Liver (tissue), 3 donors: ENCODE results near the gene STK4.

Source experiments
- EGR1 ChIP-seq, 2 donors: IDR thresholded peaks; 2 replicates each; pipeline ENCODE4 v1.6.1; 2016 to 2018; ENCODE audit warnings: antibody characterized with exemption in 2 of 2, low read depth in 2 of 2
- FOXA1 ChIP-seq: IDR thresholded peaks from 2 replicates; pipeline ENCODE4 v1.6.1; 2016; ENCODE audit warnings: antibody characterized with exemption
- FOXA2 ChIP-seq: IDR thresholded peaks from 2 replicates; pipeline ENCODE4 v1.6.1; 2016; ENCODE audit warnings: antibody characterized with exemption
- GABPA ChIP-seq, 2 donors: IDR thresholded peaks in 1 of 2; conservative IDR thresholded peaks in 1 of 2; 2 replicates each; pipeline ENCODE4 v1.6.1; 2016; ENCODE audit warnings: antibody characterized with exemption in 2 of 2, mild to moderate bottlenecking in 1 of 2, moderate library complexity in 1 of 2
- HNF4A ChIP-seq, 2 donors: conservative IDR thresholded peaks; 2 replicates each; pipeline ENCODE4 v1.6.1; 2016; ENCODE audit warnings: antibody characterized with exemption in 2 of 2, mild to moderate bottlenecking in 2 of 2
- JUND ChIP-seq, 2 donors: IDR thresholded peaks; 2 replicates each; pipeline ENCODE4 v1.6.1; 2016; ENCODE audit warnings: antibody characterized with exemption in 2 of 2
- RAD21 ChIP-seq, 2 donors: IDR thresholded peaks; 2 replicates each; pipeline ENCODE4 v1.6.1; 2016; ENCODE audit warnings: antibody characterized with exemption in 2 of 2, mild to moderate bottlenecking in 2 of 2
- SP1 ChIP-seq: IDR thresholded peaks from 2 replicates; pipeline ENCODE4 v1.6.1; 2018; ENCODE audit warnings: antibody characterized with exemption, mild to moderate bottlenecking
- TAF1 ChIP-seq: conservative IDR thresholded peaks from 2 replicates; pipeline ENCODE4 v1.6.1; 2016; ENCODE audit warnings: antibody characterized with exemption, mild to moderate bottlenecking
- TF ChIP-seq, protein P1 (sequence below): fragments of 150-350 bp; IDR thresholded peaks from 2 replicates; pipeline ENCODE4 v1.5.1; 2017; ENCODE audit warnings: improper control_type of control experiment, low read depth, low read length; ENCODE audit not compliant: missing input control
- TF ChIP-seq, protein P2 (sequence below): IDR thresholded peaks from 2 replicates; pipeline ENCODE4 v1.6.1; 2016; ENCODE audit warnings: antibody characterized with exemption
- TF ChIP-seq, protein P3 (sequence below): IDR thresholded peaks from 2 replicates; pipeline ENCODE4 v1.6.1; 2016; ENCODE audit warnings: antibody characterized with exemption
- TF ChIP-seq, protein P4 (sequence below): IDR thresholded peaks from 2 replicates; pipeline ENCODE4 v1.6.1; 2016; ENCODE audit warnings: antibody characterized with exemption, mild to moderate bottlenecking
- TF ChIP-seq, protein P5 (sequence below): IDR thresholded peaks from 2 replicates; pipeline ENCODE4 v1.6.1; 2016; ENCODE audit warnings: antibody characterized with exemption
- donor health status: healthy.
- donor health status: healthy.

DNA sequence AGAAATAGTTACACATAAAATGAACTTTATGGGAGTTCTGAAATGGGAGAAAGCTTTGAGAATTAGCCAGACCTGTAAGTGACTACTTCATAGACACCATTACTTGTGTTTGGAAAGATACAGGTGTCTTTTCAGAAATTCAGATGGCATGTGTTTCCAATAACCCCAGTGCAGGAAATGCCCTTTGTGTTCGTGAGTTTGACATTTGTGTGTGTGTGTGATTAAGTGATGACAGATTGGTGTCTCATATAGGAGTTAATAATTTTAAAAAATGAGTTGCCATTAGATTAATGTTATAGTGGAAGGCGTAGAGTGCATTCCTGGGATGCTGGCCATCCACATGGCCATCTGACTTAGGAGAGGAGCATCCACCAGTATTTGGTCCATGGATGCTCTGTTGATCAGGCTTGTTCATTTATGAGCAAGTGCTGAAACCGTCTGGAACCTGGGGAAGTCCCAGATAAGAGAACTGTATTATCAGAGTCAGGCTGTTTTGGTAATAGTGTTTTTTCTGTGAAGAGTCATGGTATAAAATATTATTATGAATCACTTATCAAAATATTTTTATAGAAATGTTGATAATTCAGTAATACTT lies 3.1 kb downstream of the STK4 start:
- TF ChIP-seq, protein P1, sequence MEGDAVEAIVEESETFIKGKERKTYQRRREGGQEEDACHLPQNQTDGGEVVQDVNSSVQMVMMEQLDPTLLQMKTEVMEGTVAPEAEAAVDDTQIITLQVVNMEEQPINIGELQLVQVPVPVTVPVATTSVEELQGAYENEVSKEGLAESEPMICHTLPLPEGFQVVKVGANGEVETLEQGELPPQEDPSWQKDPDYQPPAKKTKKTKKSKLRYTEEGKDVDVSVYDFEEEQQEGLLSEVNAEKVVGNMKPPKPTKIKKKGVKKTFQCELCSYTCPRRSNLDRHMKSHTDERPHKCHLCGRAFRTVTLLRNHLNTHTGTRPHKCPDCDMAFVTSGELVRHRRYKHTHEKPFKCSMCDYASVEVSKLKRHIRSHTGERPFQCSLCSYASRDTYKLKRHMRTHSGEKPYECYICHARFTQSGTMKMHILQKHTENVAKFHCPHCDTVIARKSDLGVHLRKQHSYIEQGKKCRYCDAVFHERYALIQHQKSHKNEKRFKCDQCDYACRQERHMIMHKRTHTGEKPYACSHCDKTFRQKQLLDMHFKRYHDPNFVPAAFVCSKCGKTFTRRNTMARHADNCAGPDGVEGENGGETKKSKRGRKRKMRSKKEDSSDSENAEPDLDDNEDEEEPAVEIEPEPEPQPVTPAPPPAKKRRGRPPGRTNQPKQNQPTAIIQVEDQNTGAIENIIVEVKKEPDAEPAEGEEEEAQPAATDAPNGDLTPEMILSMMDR = no peak
- TF ChIP-seq, protein P2, sequence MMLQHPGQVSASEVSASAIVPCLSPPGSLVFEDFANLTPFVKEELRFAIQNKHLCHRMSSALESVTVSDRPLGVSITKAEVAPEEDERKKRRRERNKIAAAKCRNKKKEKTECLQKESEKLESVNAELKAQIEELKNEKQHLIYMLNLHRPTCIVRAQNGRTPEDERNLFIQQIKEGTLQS = no peak
- TF ChIP-seq GABPA (IDR thresholded peaks at IDR 0.05 in 1 of 2, conservative IDR thresholded peaks at IDR 0.05 in 1 of 2) (no peak), FOXA2 (no peak), FOXA1 (no peak), RAD21 (IDR thresholded peaks at IDR 0.05) (no peak), SP1 (no peak), TAF1 (no peak), HNF4A (conservative IDR thresholded peaks at IDR 0.05) (no peak), EGR1 (IDR thresholded peaks at IDR 0.05; ENCODE audit: low read depth in 2 of 2) (no peak), JUND (IDR thresholded peaks at IDR 0.05) (no peak)
- TF ChIP-seq, protein P3, sequence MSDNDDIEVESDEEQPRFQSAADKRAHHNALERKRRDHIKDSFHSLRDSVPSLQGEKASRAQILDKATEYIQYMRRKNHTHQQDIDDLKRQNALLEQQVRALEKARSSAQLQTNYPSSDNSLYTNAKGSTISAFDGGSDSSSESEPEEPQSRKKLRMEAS = no peak
- TF ChIP-seq, protein P4, sequence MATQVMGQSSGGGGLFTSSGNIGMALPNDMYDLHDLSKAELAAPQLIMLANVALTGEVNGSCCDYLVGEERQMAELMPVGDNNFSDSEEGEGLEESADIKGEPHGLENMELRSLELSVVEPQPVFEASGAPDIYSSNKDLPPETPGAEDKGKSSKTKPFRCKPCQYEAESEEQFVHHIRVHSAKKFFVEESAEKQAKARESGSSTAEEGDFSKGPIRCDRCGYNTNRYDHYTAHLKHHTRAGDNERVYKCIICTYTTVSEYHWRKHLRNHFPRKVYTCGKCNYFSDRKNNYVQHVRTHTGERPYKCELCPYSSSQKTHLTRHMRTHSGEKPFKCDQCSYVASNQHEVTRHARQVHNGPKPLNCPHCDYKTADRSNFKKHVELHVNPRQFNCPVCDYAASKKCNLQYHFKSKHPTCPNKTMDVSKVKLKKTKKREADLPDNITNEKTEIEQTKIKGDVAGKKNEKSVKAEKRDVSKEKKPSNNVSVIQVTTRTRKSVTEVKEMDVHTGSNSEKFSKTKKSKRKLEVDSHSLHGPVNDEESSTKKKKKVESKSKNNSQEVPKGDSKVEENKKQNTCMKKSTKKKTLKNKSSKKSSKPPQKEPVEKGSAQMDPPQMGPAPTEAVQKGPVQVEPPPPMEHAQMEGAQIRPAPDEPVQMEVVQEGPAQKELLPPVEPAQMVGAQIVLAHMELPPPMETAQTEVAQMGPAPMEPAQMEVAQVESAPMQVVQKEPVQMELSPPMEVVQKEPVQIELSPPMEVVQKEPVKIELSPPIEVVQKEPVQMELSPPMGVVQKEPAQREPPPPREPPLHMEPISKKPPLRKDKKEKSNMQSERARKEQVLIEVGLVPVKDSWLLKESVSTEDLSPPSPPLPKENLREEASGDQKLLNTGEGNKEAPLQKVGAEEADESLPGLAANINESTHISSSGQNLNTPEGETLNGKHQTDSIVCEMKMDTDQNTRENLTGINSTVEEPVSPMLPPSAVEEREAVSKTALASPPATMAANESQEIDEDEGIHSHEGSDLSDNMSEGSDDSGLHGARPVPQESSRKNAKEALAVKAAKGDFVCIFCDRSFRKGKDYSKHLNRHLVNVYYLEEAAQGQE = no peak
- TF ChIP-seq, protein P5, sequence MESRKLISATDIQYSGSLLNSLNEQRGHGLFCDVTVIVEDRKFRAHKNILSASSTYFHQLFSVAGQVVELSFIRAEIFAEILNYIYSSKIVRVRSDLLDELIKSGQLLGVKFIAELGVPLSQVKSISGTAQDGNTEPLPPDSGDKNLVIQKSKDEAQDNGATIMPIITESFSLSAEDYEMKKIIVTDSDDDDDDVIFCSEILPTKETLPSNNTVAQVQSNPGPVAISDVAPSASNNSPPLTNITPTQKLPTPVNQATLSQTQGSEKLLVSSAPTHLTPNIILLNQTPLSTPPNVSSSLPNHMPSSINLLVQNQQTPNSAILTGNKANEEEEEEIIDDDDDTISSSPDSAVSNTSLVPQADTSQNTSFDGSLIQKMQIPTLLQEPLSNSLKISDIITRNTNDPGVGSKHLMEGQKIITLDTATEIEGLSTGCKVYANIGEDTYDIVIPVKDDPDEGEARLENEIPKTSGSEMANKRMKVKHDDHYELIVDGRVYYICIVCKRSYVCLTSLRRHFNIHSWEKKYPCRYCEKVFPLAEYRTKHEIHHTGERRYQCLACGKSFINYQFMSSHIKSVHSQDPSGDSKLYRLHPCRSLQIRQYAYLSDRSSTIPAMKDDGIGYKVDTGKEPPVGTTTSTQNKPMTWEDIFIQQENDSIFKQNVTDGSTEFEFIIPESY = no peak
